GOT3 (cell line): Measurements from ENCODE around the gene AQP3.
"Not testable (repeated sequence)": the region's sequence is repeated elsewhere in the genome, so short reads cannot be mapped to it uniquely, and the experiment has no call there.

Experiments
- DNase-seq: peaks from one replicate; lab custom pipeline; 2025; ENCODE audit warnings: mixed read lengths; lab: John Stamatoyannopoulos, UW

AQP3 gene

GRCh38 chr9:33442125-33442524 is 5.3 kb downstream of the AQP3 start:
- no peak for DNase-seq

GRCh38 chr9:33440609-33441008 is 6.8 kb downstream of the AQP3 start:
- DNase-seq: no peak

- DNase-seq: no peak
Observed at GRCh38 chr9:33440204-33440603, 7.2 kb downstream of the AQP3 start.

- no peak for DNase-seq
Observed at GRCh38 chr9:33439731-33440130, 7.7 kb downstream of the AQP3 start.

GRCh38 chr9:33438926-33439680 is 8.3 kb downstream of the AQP3 start:
- DNase-seq: no peak

- DNase-seq: no peak
Observed at GRCh38 chr9:33437898-33438297, 9.5 kb downstream of the AQP3 start.

GRCh38 chr9:33437205-33437604 is 10.2 kb downstream of the AQP3 start:
- DNase-seq: no peak

- no peak for DNase-seq
Observed at GRCh38 chr9:33436445-33436844, 10.9 kb downstream of the AQP3 start.

GRCh38 chr9:33435821-33436277 is 11.5 kb downstream of the AQP3 start:
- DNase-seq: no peak

- no peak for DNase-seq
Observed at GRCh38 chr9:33434317-33435105, 12.9 kb downstream of the AQP3 start.

- DNase-seq: no peak
Observed at GRCh38 chr9:33433871-33434270, 13.5 kb downstream of the AQP3 start.

GRCh38 chr9:33431420-33431819 is 16.0 kb downstream of the AQP3 start:
- DNase-seq: no peak

GRCh38 chr9:33430942-33431341 is 16.5 kb downstream of the AQP3 start:
- no peak for DNase-seq

GRCh38 chr9:33429256-33429985 is 18.0 kb downstream of the AQP3 start:
- no peak for DNase-seq

- DNase-seq: no peak
Observed at GRCh38 chr9:33426843-33427293, 20.5 kb downstream of the AQP3 start.

- no peak for DNase-seq
Observed at GRCh38 chr9:33425128-33425533, 22.3 kb downstream of the AQP3 start.

- not testable (repeated sequence) for DNase-seq
Observed at GRCh38 chr9:33424492-33424891, 22.9 kb downstream of the AQP3 start.

GRCh38 chr9:33424043-33424442 is 23.4 kb downstream of the AQP3 start:
- not testable (repeated sequence) for DNase-seq

GRCh38 chr9:33419708-33420303 is 27.6 kb downstream of the AQP3 start:
- DNase-seq: no peak

- no peak for DNase-seq
Observed at GRCh38 chr9:33418090-33418489, 29.3 kb downstream of the AQP3 start.

- DNase-seq: no peak
Observed at GRCh38 chr9:33416996-33417395, 30.4 kb downstream of the AQP3 start.

- DNase-seq: peak; percentile 6
Observed at GRCh38 chr9:33415501-33416038, 31.8 kb downstream of the AQP3 start.
